ENCODE data around the gene HTT. TPM values are rescaled to one million over a fixed set of nuclear protein-coding genes. Genes with fewer than 3 reads are reported as not detected.

The HTT gene
- total and polyA plus RNA-seq, 4 donors, result 8.6 to 39.8 (median 16.4) TPM

GRCh38 chr4:3069661-3070199 lies 4.8 kb upstream of the HTT start:
- H3K36me3 ChIP-seq (ENCODE audit: control insufficient read depth in 4 of 4, insufficient read depth in 3 of 4, low read depth in 1 of 4, low read length in 3 of 4), result no peaks in the 10 kb centered on the region
- no peak overlapping the region for H3K27ac ChIP-seq (ENCODE audit: low read depth in 1 of 2, low read length in 2 of 2)
- no peaks in the 10 kb centered on the region for H3K27me3 ChIP-seq (ENCODE audit: control insufficient read depth in 4 of 4, insufficient read depth in 4 of 4, low read length in 3 of 4)
- no peak for DNase-seq (ENCODE audit: low spot score)
- H3K9me3 ChIP-seq (ENCODE audit: control insufficient read depth in 4 of 4, low read length in 3 of 4), result no peaks in the 10 kb centered on the region
- H3K4me1 ChIP-seq (ENCODE audit: control insufficient read depth in 4 of 4, insufficient read depth in 4 of 4, low read length in 3 of 4), result peaks cover 7 to 26% (median 20%) of the 10 kb centered on the region in 4 donors
- TF ChIP-seq, protein P1, sequence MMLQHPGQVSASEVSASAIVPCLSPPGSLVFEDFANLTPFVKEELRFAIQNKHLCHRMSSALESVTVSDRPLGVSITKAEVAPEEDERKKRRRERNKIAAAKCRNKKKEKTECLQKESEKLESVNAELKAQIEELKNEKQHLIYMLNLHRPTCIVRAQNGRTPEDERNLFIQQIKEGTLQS (IDR thresholded peaks at IDR 0.05), result no peak
- TF ChIP-seq JUND (IDR thresholded peaks at IDR 0.05), result no peak
- TF ChIP-seq HNF4G (IDR thresholded peaks at IDR 0.05), result no peak
- no peak for TF ChIP-seq SP1 (IDR thresholded peaks at IDR 0.05)
- TF ChIP-seq RXRA (IDR thresholded peaks at IDR 0.05), result no peak
- no peak for TF ChIP-seq FOXA2 (IDR thresholded peaks at IDR 0.05)
- no peak for TF ChIP-seq TAF1 (conservative IDR thresholded peaks at IDR 0.05)
- no peak for TF ChIP-seq YY1 (IDR thresholded peaks at IDR 0.05)
- TF ChIP-seq, protein P2, sequence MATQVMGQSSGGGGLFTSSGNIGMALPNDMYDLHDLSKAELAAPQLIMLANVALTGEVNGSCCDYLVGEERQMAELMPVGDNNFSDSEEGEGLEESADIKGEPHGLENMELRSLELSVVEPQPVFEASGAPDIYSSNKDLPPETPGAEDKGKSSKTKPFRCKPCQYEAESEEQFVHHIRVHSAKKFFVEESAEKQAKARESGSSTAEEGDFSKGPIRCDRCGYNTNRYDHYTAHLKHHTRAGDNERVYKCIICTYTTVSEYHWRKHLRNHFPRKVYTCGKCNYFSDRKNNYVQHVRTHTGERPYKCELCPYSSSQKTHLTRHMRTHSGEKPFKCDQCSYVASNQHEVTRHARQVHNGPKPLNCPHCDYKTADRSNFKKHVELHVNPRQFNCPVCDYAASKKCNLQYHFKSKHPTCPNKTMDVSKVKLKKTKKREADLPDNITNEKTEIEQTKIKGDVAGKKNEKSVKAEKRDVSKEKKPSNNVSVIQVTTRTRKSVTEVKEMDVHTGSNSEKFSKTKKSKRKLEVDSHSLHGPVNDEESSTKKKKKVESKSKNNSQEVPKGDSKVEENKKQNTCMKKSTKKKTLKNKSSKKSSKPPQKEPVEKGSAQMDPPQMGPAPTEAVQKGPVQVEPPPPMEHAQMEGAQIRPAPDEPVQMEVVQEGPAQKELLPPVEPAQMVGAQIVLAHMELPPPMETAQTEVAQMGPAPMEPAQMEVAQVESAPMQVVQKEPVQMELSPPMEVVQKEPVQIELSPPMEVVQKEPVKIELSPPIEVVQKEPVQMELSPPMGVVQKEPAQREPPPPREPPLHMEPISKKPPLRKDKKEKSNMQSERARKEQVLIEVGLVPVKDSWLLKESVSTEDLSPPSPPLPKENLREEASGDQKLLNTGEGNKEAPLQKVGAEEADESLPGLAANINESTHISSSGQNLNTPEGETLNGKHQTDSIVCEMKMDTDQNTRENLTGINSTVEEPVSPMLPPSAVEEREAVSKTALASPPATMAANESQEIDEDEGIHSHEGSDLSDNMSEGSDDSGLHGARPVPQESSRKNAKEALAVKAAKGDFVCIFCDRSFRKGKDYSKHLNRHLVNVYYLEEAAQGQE (IDR thresholded peaks at IDR 0.05), result no peak
- TF ChIP-seq EGR1 (IDR thresholded peaks at IDR 0.05; ENCODE audit: low read depth in 2 of 2), result no peak
- no peak for TF ChIP-seq NR2F2 (IDR thresholded peaks at IDR 0.05)
- TF ChIP-seq, protein P3, sequence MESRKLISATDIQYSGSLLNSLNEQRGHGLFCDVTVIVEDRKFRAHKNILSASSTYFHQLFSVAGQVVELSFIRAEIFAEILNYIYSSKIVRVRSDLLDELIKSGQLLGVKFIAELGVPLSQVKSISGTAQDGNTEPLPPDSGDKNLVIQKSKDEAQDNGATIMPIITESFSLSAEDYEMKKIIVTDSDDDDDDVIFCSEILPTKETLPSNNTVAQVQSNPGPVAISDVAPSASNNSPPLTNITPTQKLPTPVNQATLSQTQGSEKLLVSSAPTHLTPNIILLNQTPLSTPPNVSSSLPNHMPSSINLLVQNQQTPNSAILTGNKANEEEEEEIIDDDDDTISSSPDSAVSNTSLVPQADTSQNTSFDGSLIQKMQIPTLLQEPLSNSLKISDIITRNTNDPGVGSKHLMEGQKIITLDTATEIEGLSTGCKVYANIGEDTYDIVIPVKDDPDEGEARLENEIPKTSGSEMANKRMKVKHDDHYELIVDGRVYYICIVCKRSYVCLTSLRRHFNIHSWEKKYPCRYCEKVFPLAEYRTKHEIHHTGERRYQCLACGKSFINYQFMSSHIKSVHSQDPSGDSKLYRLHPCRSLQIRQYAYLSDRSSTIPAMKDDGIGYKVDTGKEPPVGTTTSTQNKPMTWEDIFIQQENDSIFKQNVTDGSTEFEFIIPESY (IDR thresholded peaks at IDR 0.05), result no peak
- no peak for TF ChIP-seq FOXA1 (IDR thresholded peaks at IDR 0.05)
- no peak for TF ChIP-seq GABPA (IDR thresholded peaks at IDR 0.05 in 1 of 2, conservative IDR thresholded peaks at IDR 0.05 in 1 of 2)
- TF ChIP-seq, protein P4, sequence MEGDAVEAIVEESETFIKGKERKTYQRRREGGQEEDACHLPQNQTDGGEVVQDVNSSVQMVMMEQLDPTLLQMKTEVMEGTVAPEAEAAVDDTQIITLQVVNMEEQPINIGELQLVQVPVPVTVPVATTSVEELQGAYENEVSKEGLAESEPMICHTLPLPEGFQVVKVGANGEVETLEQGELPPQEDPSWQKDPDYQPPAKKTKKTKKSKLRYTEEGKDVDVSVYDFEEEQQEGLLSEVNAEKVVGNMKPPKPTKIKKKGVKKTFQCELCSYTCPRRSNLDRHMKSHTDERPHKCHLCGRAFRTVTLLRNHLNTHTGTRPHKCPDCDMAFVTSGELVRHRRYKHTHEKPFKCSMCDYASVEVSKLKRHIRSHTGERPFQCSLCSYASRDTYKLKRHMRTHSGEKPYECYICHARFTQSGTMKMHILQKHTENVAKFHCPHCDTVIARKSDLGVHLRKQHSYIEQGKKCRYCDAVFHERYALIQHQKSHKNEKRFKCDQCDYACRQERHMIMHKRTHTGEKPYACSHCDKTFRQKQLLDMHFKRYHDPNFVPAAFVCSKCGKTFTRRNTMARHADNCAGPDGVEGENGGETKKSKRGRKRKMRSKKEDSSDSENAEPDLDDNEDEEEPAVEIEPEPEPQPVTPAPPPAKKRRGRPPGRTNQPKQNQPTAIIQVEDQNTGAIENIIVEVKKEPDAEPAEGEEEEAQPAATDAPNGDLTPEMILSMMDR (IDR thresholded peaks at IDR 0.05; ENCODE audit: low read depth, low read length, missing input control), result no peak
- TF ChIP-seq RAD21 (IDR thresholded peaks at IDR 0.05), result no peak
- TF ChIP-seq, protein P5, sequence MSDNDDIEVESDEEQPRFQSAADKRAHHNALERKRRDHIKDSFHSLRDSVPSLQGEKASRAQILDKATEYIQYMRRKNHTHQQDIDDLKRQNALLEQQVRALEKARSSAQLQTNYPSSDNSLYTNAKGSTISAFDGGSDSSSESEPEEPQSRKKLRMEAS (IDR thresholded peaks at IDR 0.05), result no peak
- no peak for TF ChIP-seq HNF4A (conservative IDR thresholded peaks at IDR 0.05)
- no peak overlapping the region for H3K9ac ChIP-seq (ENCODE audit: low read depth in 1 of 2, low read length in 2 of 2)
- H3K4me3 ChIP-seq (ENCODE audit: low read depth in 1 of 3, low read length in 3 of 3), result no peak overlapping the region
- WGBS, result 91% methylated on average over 16 of the region's 16 CpGs
